HG03039 (cell line): ENCODE measurements around the gene MRPL24.

ENCODE experiments used
- ATAC-seq: cut with Tn5 transposase; IDR thresholded peaks from one replicate; pipeline ENCODE4 v1.9.1; 2021; ENCODE audit warnings: mild to moderate bottlenecking, moderate library complexity; ENCODE audit not compliant: unreplicated experiment

The MRPL24 gene

GRCh38 chr1:156712626-156713025, 28.3 kb downstream of the MRPL24 start:
- no peak for ATAC-seq

GRCh38 chr1:156711011-156711817, 29.7 kb downstream of the MRPL24 start:
- ATAC-seq: no peak

- no peak for ATAC-seq
Measured at GRCh38 chr1:156709757-156710489, 31.0 kb downstream of the MRPL24 start.

GRCh38 chr1:156709031-156709430, 31.9 kb downstream of the MRPL24 start:
- no peak for ATAC-seq

GRCh38 chr1:156708218-156708661, 32.6 kb downstream of the MRPL24 start:
- ATAC-seq: no peak

- no peak for ATAC-seq
Measured at GRCh38 chr1:156707417-156708217, 33.3 kb downstream of the MRPL24 start.

GRCh38 chr1:156706657-156707416, 34.1 kb downstream of the MRPL24 start:
- ATAC-seq: no peak

GRCh38 chr1:156705918-156706656, 34.8 kb downstream of the MRPL24 start:
- ATAC-seq: no peak

- ATAC-seq: no peak
Measured at GRCh38 chr1:156705321-156705917, 35.5 kb downstream of the MRPL24 start, which contains the start of gene CRABP2. TSS of gene CRABP2 (minus strand) at chr1:156705583. CDS start at chr1:156705446, 137 bp downstream.

- no peak for ATAC-seq
Measured at GRCh38 chr1:156704930-156705320, 36.0 kb downstream of the MRPL24 start.

- no peak for ATAC-seq
Measured at GRCh38 chr1:156704166-156704711, 36.6 kb downstream of the MRPL24 start.

GRCh38 chr1:156703741-156704140, 37.1 kb downstream of the MRPL24 start:
- no peak for ATAC-seq

GRCh38 chr1:156703336-156703735, 37.6 kb downstream of the MRPL24 start:
- no peak for ATAC-seq

GRCh38 chr1:156700736-156701531, 40.0 kb downstream of the MRPL24 start:
- ATAC-seq: no peak

- no peak for ATAC-seq
Measured at GRCh38 chr1:156698995-156699394, 41.9 kb downstream of the MRPL24 start.

- ATAC-seq: no peak
Measured at GRCh38 chr1:156697481-156697880, 43.4 kb downstream of the MRPL24 start.

GRCh38 chr1:156696755-156697154, 44.1 kb downstream of the MRPL24 start:
- ATAC-seq: no peak

GRCh38 chr1:156694690-156694962, 46.3 kb downstream of the MRPL24 start:
- no peak for ATAC-seq
